Umbilical cord (tissue), 2 donors: ENCODE results near the gene PCARE. TPM values are rescaled to one million over a fixed set of nuclear protein-coding genes. Genes with fewer than 3 reads are reported as not detected.

Experiments used
- DNase-seq: peaks from one replicate; pipeline ENCODE4 v3.0.0-alpha.2; 2015; ENCODE audit warnings: low spot score
- total RNA-seq: library from RNA; depleted of rRNA; stranded (reverse); fragments of >200 nt; gene quantifications from one replicate; pipeline ENCODE4 v1.2.3, GENCODE V29; 2014; ENCODE audit warnings: low replicate concordance; ENCODE audit not compliant: insufficient read depth

The PCARE gene
- total RNA-seq, 1 donor from 2014 or later = 1.4 TPM

- DNase-seq = no peak
These were observed 34.4 kb downstream of the PCARE start for GRCh38 chr2:29039718-29040480.

GRCh38 chr2:29035016-29035745 lies 39.1 kb downstream of the PCARE start:
- DNase-seq = no peak

DNA sequence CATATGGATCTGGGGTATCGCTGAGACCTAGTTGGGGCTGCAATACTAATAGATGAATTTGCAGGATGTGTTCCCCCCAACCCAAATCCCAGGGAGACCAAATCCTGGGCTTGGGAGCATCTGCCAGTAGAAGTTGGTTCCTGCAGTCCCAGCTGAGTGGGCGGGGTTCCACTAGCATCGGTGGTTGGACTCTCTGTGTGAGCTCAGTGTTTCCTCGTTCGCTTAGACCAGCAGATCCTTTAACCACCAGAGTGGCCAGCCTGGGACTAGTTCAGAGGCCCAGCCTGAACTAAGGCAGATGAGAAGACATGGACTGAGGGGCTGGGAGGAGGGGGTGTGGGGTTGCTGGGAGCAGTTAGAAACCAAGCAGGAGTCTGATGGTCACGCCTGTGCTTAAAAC lies 40.7 kb downstream of the PCARE start:
- no peak for DNase-seq

DNA sequence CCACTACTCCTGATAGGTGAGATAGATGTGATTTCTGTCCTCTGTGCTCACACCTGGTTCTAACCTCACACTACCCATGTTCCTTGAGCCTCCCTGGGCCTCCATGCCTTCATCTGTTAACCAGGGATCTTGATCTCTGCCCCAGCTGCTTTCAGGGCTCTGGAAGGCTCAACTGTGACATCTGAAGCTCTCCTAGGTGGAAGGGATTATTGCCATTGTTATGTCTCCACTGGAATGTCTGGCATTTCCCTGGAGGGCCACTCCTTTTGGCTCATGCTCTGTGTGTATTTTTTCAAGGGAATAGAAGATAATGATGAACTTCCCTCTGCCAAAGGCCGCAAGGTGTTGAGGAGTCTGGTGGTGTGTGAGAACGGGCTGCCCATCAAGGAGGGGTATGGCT lies 41.2 kb downstream of the PCARE start:
- no peak for DNase-seq

DNA sequence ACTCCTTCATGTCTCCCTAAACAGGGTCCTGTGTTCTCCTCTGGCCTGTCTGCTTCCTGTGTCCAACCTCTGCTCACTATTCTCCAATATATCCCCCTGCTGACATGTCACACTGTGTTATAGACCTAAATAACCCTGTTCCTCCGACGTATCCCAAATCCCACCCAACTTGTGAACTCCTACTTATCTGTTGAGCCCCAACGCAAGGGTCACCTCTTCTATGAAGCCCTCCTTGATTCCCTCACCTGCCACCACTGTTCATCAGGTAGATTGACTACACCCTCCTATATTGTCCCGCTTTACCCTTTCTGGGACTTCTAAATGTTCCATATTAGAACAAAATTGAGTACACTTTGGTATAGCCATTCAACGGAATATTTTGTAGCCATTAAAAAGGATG lies 42.1 kb downstream of the PCARE start:
- DNase-seq = no peak

DNA sequence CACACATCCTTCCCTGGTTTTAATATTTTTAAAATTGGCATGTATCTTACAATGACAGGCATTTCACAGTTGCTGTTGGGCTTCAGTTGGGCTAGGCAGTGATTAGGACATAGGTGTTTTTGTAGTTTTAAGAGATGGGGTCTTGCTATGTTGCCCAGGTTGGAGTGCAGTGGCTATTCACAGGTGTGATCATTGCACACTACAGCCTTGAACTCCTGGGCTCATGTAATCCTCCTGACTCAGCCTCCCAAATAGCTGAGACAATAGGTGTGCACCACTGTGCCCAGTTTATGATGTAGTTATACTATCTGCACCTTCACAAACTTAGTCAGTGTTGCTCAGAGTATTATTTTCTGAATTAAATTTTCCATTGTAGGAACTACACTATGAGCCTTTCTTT lies 43.3 kb downstream of the PCARE start:
- no peak for DNase-seq

DNA sequence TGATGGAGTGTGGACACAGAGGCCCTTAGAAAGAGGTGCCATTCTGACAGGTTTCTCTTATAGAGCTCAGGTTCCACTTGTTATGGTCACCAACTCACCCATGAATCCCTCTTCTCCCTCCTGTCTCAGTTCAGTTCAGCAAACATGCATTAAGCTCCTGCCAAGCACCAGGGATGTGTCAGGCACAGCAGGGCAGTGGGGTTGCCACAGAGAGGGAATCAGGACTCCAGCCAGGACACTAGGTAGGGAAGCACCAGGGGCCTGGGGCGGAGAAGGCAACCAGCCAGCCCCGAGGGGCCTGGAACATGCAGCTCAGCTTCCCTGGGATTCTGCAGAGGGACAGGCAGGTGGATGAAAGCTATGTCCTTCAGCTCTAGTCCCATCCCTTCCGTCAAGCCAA lies 48.6 kb downstream of the PCARE start:
- DNase-seq = no peak

GRCh38 chr2:29024882-29025430 lies 49.4 kb downstream of the PCARE start:
- no peak for DNase-seq

- DNase-seq = no peak
These were observed 51.1 kb downstream of the PCARE start for GRCh38 chr2:29023188-29023587.

DNA sequence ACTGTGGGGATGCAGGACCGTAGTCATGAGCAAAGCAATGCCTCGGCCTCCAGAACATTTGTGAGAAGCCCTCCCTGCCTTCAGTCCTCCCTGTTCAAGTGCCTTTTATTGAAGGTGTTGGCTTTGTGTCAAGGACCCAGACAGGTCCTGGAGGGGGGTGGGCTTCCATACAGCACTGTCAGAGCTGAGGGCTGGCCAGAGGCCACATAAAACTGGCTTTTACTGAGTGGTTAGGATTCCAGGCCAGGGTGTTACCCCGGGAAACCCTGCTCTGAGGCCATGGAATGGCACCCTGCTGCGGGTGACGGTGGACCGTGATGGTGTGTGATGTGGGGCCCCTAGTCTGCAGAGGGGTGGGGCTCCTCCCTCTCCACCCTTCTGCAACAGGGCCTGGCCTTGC lies 51.6 kb downstream of the PCARE start:
- peak; percentile 2 for DNase-seq

GRCh38 chr2:29021886-29022285 lies 52.4 kb downstream of the PCARE start:
- DNase-seq = no peak

DNA sequence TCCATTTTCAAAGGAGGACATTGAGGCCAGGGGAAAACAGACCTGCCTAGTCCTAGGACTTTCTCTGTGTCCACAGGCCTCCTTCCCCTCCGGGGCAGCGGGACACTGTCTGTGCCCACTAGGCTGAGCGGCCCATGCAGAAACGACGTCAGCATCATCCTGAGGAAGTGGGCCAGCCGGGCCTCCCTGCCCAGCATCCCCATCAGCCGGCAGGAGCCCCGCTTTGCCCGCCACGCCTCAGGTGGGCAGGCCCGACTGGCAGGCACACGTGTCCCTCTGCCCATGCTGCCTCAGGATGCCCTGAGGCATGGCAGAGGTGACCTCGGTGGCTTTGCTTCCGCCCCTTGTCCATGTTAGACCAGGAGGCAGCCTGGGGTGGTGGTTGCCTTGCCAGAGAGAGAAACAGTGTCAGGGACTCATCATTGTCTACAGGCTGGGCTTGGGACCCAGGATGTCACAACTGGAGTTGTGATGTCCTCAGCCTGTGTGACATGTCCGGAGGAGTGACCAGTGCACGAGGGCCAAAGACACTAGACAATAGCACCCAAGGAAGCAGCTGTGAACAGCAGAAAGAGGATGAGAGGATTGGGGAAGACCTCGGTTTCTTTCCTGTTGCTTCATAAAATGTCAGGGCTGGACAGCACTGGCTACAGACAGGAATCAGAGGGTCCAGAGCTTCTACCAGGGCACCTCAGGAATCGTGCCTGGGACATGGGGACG lies 56.4 kb downstream of the PCARE start:
- no peak for DNase-seq

- DNase-seq = no peak
These were observed 57.8 kb downstream of the PCARE start for GRCh38 chr2:29016504-29016903.

DNA sequence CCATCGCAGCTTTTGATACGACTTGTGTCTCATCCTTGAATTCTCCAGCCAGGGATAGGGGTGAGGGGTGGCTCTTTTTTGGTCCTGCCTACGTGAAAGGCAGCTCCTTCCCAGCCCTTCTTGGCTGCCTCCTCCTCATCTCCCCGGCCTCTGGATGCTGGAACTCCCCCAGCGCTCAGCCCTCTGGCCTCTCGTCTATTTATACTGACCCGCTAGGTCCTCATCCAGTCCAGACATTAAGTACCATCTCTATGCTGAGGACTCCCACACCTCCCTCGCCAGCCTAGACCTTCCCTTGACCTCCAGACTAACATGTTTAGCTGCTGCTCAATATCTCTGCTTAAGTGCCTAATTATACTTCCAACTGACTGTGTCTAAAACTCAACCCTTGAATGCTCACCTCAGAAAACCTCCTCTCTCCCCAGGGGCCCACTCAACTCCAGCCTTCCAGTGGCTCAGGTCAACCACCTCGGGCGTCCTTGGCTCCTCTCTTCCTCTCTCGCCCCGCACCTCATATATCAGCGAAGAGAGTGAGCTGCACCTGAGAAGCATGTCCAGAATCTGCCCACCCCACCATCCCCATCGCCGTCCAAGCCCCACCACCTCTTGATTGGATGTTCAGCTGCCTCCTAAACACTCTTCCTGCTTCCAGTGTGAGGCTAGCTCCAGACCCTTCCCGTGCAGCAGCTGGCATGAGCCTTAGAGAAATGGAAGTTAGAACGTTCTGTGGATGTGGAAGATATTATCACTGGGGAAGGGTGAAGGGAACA lies 58.4 kb downstream of the PCARE start:
- no peak for DNase-seq

GRCh38 chr2:29014811-29015421 lies 59.4 kb downstream of the PCARE start:
- DNase-seq = no peak

GRCh38 chr2:29014331-29014730 lies 60.0 kb downstream of the PCARE start:
- no peak for DNase-seq

- peak; percentile 24 for DNase-seq
These were observed 61.1 kb downstream of the PCARE start for GRCh38 chr2:29013057-29013780.

- peak; percentile 43 for DNase-seq
These were observed 62.1 kb downstream of the PCARE start for GRCh38 chr2:29012211-29012681.
